GM20431 (cell line): ENCODE measurements around the gene GPR27.

ENCODE experiments used
- in situ Hi-C: fragments of 300-500 bp; cut with MseI, MboI; formaldehyde crosslinking; loops from one replicate; pipeline ENCODE4 v1.15.0; 2020; ENCODE audit warnings: low sequenced_read_pairs; ENCODE audit not compliant: unreplicated experiment

Gene GPR27

DNA sequence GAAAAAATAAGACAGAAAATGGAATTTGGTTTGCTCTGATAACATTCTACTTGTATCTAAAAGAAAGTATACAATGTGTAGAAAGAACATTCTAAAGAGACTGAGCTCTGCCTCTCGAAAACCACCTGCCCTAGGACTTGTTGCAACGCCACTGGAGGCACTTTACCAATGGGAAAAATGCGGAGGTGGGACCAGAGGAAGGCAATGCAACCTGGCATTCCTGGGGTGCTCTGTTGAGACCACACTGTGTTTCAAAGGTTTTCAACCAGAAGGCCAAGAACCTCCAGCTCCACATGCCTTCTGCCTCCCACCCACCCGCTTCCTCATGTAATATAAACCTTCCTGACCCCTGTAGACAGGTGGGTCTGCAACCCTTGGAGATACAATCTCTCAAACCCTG, 26.8 kb downstream of the GPR27 start:
- in situ Hi-C loops, result loop anchor here (10.0 kb wide), 1 partner anchor 56 kb away; the partner anchor contains the start of gene EIF4E3

DNA sequence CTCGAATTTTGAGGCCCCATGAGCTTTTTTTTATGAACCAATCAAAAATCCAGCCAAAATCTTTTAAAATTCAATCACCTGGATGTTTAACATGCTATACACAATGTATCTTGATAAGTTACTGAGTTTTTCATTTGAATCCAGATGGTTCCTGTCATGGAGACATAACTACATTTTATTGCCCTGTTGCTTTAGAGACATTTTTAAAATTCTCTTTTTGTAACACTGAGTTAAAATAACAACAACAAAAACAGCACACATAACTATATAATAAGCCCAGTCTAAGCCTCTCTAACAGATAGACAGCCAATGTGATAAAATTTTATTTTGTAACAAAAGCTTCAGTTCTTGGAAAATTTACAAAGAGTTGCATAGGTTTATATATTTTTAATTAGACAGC, 29.5 kb downstream of the GPR27 start:
- in situ Hi-C loops, result loop anchor here (10.0 kb wide), 1 partner anchor 58 kb away; the partner anchor contains the start of gene EIF4E3

- in situ Hi-C loops, result loop anchor here (10.0 kb wide), 1 partner anchor 60 kb away; the partner anchor contains the start of gene EIF4E3
Observed at GRCh38 chr3:71784201-71784913, 30.7 kb downstream of the GPR27 start.

GRCh38 chr3:71784914-71785531, 31.4 kb downstream of the GPR27 start, which contains the start of gene PROK2:
Gene PROK2 (minus strand): TSS chr3:71785148. CDS start chr3:71785052, 96 bp downstream.
- in situ Hi-C loops, result loop anchor here (10.0 kb wide), 1 partner anchor 60 kb away; the partner anchor contains the start of gene EIF4E3

GRCh38 chr3:71785532-71786216, 32.0 kb downstream of the GPR27 start:
- in situ Hi-C loops, result loop anchor here (10.0 kb wide), 1 partner anchor 61 kb away; the partner anchor contains the start of gene EIF4E3

DNA sequence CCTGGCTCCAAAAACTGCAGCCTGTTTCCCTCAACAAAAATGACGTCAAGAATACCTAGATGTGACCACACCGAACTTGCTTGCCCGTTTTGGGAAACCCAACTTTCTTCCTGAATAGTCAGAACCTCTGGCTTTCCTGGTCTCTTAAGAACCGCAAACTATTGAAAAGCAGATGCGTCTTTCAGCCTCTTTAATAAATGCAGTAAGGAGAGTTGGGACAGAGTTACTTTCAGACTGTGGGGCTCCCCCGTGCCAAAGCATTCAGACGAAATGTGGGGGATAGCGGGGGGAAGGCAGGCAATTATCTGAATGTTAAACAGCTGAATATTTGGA, 32.5 kb downstream of the GPR27 start:
- in situ Hi-C loops, result loop anchor here (10.0 kb wide), 1 partner anchor 61 kb away; the partner anchor contains the start of gene EIF4E3

- in situ Hi-C loops, result loop anchor here (10.0 kb wide), 1 partner anchor 62 kb away; the partner anchor contains the start of gene EIF4E3
Observed at GRCh38 chr3:71786551-71786950, 32.9 kb downstream of the GPR27 start.

GRCh38 chr3:71787851-71788405, 34.3 kb downstream of the GPR27 start:
- in situ Hi-C loops, result loop anchor here (10.0 kb wide), 1 partner anchor 63 kb away; the partner anchor contains the start of gene EIF4E3

DNA sequence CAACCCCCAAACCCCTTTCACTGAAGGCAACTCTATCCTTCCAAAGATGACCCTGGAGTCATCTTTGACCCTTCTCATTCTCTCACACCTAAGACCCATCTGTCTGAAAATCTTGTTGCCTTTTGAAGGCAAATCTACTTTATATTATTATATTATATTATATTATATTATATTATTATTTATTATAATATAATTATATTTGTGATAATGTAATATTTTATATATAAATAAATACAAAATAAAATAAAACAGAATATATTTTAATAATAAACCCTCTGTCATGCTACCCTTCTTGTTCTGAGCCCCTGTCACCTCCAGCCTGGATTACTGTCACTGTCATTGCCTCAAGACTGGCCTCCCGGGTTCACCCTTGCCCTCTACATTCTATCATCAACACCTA, 36.3 kb downstream of the GPR27 start:
- in situ Hi-C loops, result loop anchor here (10.0 kb wide), 1 partner anchor 65 kb away; the partner anchor contains the start of gene EIF4E3

GRCh38 chr3:71791634-71792033, 38.0 kb downstream of the GPR27 start:
- in situ Hi-C loops, result no loop called here

DNA sequence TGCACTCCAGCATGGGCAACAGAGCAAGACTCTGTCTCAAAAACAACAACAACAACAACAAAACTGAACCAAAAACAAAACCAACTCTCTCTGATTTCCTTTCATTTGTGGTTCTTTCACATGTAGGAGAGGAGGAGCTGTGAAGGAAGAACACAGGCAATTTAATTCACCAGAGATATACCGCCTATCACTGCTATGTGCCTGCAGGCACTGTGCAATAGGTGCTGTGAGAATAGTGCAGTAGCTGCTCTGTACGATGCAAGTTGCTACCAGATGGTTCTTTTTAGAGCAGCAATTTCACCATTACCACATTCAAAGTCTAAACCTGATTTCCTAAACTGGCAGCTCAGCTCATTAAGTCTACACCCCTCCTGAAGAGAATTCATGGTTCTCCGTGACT, 42.6 kb downstream of the GPR27 start:
- in situ Hi-C loops, result no loop called here

- in situ Hi-C loops, result no loop called here
Observed at GRCh38 chr3:71797455-71797854, 43.8 kb downstream of the GPR27 start.

GRCh38 chr3:71800023-71800422, 46.4 kb downstream of the GPR27 start:
- in situ Hi-C loops, result no loop called here

DNA sequence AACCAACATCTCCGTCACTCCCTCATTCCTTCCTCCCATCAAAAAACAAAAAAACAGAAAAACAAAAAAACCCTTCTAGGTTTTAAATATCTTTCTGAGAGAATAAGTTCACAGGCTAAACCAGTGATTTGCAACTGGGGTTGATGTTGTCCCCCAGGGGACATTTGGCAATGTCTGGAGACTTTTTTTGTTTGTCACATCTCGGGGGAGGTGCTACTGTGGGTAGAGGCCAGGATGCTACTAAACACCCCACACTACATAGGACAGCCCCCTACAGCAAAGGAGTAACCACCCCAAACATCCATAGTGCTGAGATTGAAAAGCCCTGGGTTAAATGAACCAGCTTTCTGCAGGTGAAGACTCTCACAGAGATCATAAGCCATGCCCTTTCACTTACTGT, 48.3 kb downstream of the GPR27 start:
- in situ Hi-C loops, result no loop called here

- in situ Hi-C loops, result no loop called here
Observed at GRCh38 chr3:71803248-71803647, 49.6 kb downstream of the GPR27 start.

GRCh38 chr3:71805199-71805598, 51.5 kb downstream of the GPR27 start:
- in situ Hi-C loops, result no loop called here

DNA sequence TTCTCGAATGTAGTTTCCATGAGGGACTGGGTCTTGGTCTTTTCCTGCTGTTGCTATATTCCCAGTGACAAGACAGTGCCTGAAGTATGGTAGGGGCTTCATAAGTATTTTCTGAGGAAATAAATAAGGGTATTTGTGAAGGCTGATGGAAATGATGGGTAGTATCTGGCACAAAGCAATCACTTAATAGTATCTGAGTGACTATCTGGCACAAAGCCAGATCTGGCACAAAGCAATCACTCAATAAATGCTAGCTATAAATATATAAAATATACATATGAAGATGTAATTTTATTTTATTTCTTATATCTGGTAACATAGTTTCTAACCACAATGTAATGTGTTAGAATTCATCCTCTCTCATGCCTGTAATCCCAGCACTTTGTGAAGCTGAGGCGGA, 52.0 kb downstream of the GPR27 start:
- in situ Hi-C loops, result no loop called here
